Ovary (tissue), 9 donors: ENCODE results near the gene NCAM1. TPM values are rescaled to one million over a fixed set of nuclear protein-coding genes. Genes with fewer than 3 reads are reported as not detected.

Experiments used
- DNase-seq, 5 donors: peaks; one replicate each; pipeline ENCODE4 v3.0.0-alpha.2; 2019 to 2020
- H3K27ac ChIP-seq, 2 donors: fragments of 200-600 bp; one replicate each; pipeline versions ENCODE4 v1.5.1 to v1.8.0; 2019 to 2022
- H3K27me3 ChIP-seq: fragments of 200-600 bp; one replicate; pipeline ENCODE4 v1.8.0; 2022
- H3K36me3 ChIP-seq: fragments of 200-600 bp; sonication (generic); one replicate; pipeline ENCODE4 v1.5.1; 2019
- H3K4me1 ChIP-seq: one replicate; pipeline ENCODE4 v1.8.1; 2013; ENCODE audit warnings: mild to moderate bottlenecking, moderate library complexity; ENCODE audit not compliant: insufficient read depth
- H3K4me3 ChIP-seq: fragments of 200-600 bp; sonication (generic); one replicate; pipeline ENCODE4 v1.5.1; 2017
- H3K9me3 ChIP-seq, 2 donors: fragments of 200-600 bp in 1 of 2; sonication (generic) in 1 of 2; one replicate each; pipeline versions ENCODE4 v1.5.1 to v1.8.1; 2013 to 2019; ENCODE audit warnings: mild to moderate bottlenecking in 1 of 2, moderate library complexity in 1 of 2
- CTCF ChIP-seq, 3 donors: fragments of 450-650 bp in 2 of 3; fragments of 200-600 bp in 1 of 3; IDR thresholded peaks; one replicate each; pipeline versions ENCODE4 v1.5.1 to v1.8.0; 2016 to 2022; ENCODE audit warnings: antibody characterized with exemption in 3 of 3, mild to moderate bottlenecking in 1 of 3
- EP300 ChIP-seq: sonication (generic); formaldehyde crosslinking; IDR thresholded peaks from one replicate; pipeline ENCODE4 v1.6.1; 2017; ENCODE audit warnings: antibody characterized with exemption
- POLR2A ChIP-seq: fragments of 450-650 bp; IDR thresholded peaks from one replicate; pipeline ENCODE4 v1.6.1; 2017; ENCODE audit warnings: antibody characterized with exemption, mild to moderate bottlenecking, moderate library complexity
- WGBS, 3 donors: extraction: QIAGEN DNeasy Blood & Tissue Kit in 1 of 3; methylation state at CpG; one replicate each; pipeline versions ENCODE4 v1.1.5 to v1.1.7; 2013 to 2017; 5-methylcytosine and 5-hydroxymethylcytosine counted together
- intact Hi-C, 4 donors: fragments of 100-400 bp; cut with DNase I; formaldehyde crosslinking; loops; one replicate each; pipeline versions ENCODE4 v1.11.0 to v1.15.1; 2022 to 2023
- polyA plus RNA-seq, 2 donors: library from polyadenylated mRNA; stranded (reverse); fragments of 200-250 nt in 1 of 2; fragments of 350-450 nt in 1 of 2; fragmentation: Illumina TruSeq in 1 of 2; extraction: RNeasy Lipid Tissue Mini Kit (QIAGEN cat#74804) in 1 of 2; gene quantifications; one replicate each; pipeline ENCODE4 v1.2.3, GENCODE V29; 2013 to 2014
- total RNA-seq, 7 donors: library from RNA; depleted of rRNA in 2 of 7; stranded (reverse); fragments of >200 nt in 2 of 7; fragmentation: NEBNext Ultra II Directional in 3 of 7; extraction: Animal tissue kit (Norgen Biotek cat#: 25700) in 3 of 7; gene quantifications; one replicate each; pipeline versions ENCODE4 v1.1.0 to v1.2.4, GENCODE V29; 2016 to 2023
- donor health status: DM: no; HTN: no; CAD: no; lungs with moderate emphysema.
- donor health status: DM: no; HTN: no; CAD: no.
- donor health status: Bipolar disorder and iron deficiency.
- donor health status: DM: yes; HTN: yes; CAD: no.
- donor health status: DM: no; HTN: no; CAD: no.
- donor health status: DM: yes; HTN: yes; CAD: no.

Gene NCAM1
- total and polyA plus RNA-seq, 9 donors = 23.0 to 194 (median 106) TPM

- whole genome bisulfite sequencing, 3 donors = 85 to 98% (median 93%) methylated on average over 3 of the region's 3 CpGs
- Histone ChIP-seq H3K27me3 (no peaks in the 10 kb centered on the region), H3K4me1 (peaks cover 8% of the 10 kb centered on the region), H3K36me3 (no peaks in the 10 kb centered on the region), H3K9me3 (no peaks in the 10 kb centered on the region), H3K27ac (no peak overlapping the region), H3K4me3 (no peak overlapping the region)
- no peak for DNase-seq
- no peak for TF ChIP-seq CTCF (IDR thresholded peaks at IDR 0.05)
- TF ChIP-seq EP300 = no peak
- TF ChIP-seq POLR2A = no peak
- intact Hi-C loops = loop anchor here in 1 of 4 donors (10.0 kb wide), 1 partner anchor 539 kb away; no protein-coding TSS in a partner anchor
These were observed 162.8 kb downstream of the NCAM1 start for GRCh38 chr11:113124006-113124405.

- no peak overlapping the region for H3K27ac ChIP-seq
- 94 to 97% (median 95%) methylated on average over 8 of the region's 8 CpGs for WGBS, 3 donors
- no peaks in the 10 kb centered on the region for H3K36me3 ChIP-seq
- peaks cover 8% of the 10 kb centered on the region for H3K4me1 ChIP-seq
- intact Hi-C loops = loop anchor here in 1 of 4 donors (10.0 kb wide), 1 partner anchor 540 kb away; no protein-coding TSS in a partner anchor
- DNase-seq = no peak
- H3K4me3 ChIP-seq = no peak overlapping the region
- no peaks in the 10 kb centered on the region for H3K27me3 ChIP-seq
- H3K9me3 ChIP-seq = no peaks in the 10 kb centered on the region
- TF ChIP-seq EP300 = no peak
- TF ChIP-seq CTCF (IDR thresholded peaks at IDR 0.05) = no peak
- no peak for TF ChIP-seq POLR2A
These were observed 163.4 kb downstream of the NCAM1 start for GRCh38 chr11:113124578-113124977.

- H3K36me3 ChIP-seq = no peaks in the 10 kb centered on the region
- intact Hi-C loops = loop anchor here in 1 of 4 donors (10.0 kb wide), 1 partner anchor 545 kb away; no protein-coding TSS in a partner anchor
- TF ChIP-seq EP300 (no peak), POLR2A (no peak), CTCF (IDR thresholded peaks at IDR 0.05) (no peak)
- H3K9me3 ChIP-seq = no peaks in the 10 kb centered on the region
- no peak overlapping the region for H3K4me3 ChIP-seq
- no peaks in the 10 kb centered on the region for H3K27me3 ChIP-seq
- peaks cover 16% of the 10 kb centered on the region for H3K4me1 ChIP-seq
- DNase-seq = no peak
- WGBS, 3 donors = 85 to 92% (median 90%) methylated on average over 5 of the region's 5 CpGs
- H3K27ac ChIP-seq = peak overlapping the region in 1 of 2 donors; percentile 31
These were observed 168.2 kb downstream of the NCAM1 start for GRCh38 chr11:113129261-113129992.

- peak in 2 of 5 donors; percentile 28 to 34 for DNase-seq
- TF ChIP-seq EP300 (no peak), POLR2A (no peak), CTCF (IDR thresholded peaks at IDR 0.05) (no peak)
- no peak overlapping the region for H3K4me3 ChIP-seq
- H3K4me1 ChIP-seq = peaks cover 24% of the 10 kb centered on the region
- no peaks in the 10 kb centered on the region for H3K27me3 ChIP-seq
- intact Hi-C loops = no loop called here
- H3K36me3 ChIP-seq = no peaks in the 10 kb centered on the region
- no peaks in the 10 kb centered on the region for H3K9me3 ChIP-seq
- H3K27ac ChIP-seq = peak overlapping the region in 1 of 2 donors; percentile 31
- 62 to 68% (median 65%) methylated on average over 8 of the region's 8 CpGs for WGBS, 3 donors
These were observed 170.0 kb downstream of the NCAM1 start for GRCh38 chr11:113131036-113131775.
